ENCODE data around the gene NOTCH2NLA. TPM values are rescaled to one million over a fixed set of nuclear protein-coding genes. Genes with fewer than 3 reads are reported as not detected.
"Not testable (repeated sequence)": the region's sequence is repeated elsewhere in the genome, so short reads cannot be mapped to it uniquely, and the experiment has no call there.

NOTCH2NLA gene
- total and polyA plus RNA-seq, 2 donors (not counting 1 experiment from before 2014, with no cell fraction given), result 60.4 to 140 TPM

GRCh38 chr1:146236626-146237025 lies 7.8 kb upstream of the NOTCH2NLA start:
- intact Hi-C loops (cut with micrococcal nuclease); H2AFZ ChIP-seq (ENCODE audit: insufficient read depth, low read depth, low read length, poor library complexity, severe bottlenecking); POLR2A ChIA-PET; H3K4me3 Mint-ChIP-seq; ATAC-seq (ENCODE audit: low read depth); H3K36me3 ChIP-seq (replicated peaks in 1 of 2; ENCODE audit: control extremely low read depth in 1 of 2, control insufficient read depth in 1 of 2, extremely low read depth in 1 of 2, insufficient read depth in 2 of 2, low read length in 1 of 2); H4K20me1 ChIP-seq (ENCODE audit: control insufficient read depth, insufficient read depth, low read length, poor library complexity, severe bottlenecking); H3K27ac ChIP-seq (ENCODE audit: low read length in 2 of 2); H3K9ac ChIP-seq (ENCODE audit: low read length); H3K79me2 ChIP-seq (ENCODE audit: control insufficient read depth, insufficient read depth, low read length); H3K27me3 Mint-ChIP-seq; H3K4me1 Mint-ChIP-seq; H3K4me2 ChIP-seq (replicated peaks; ENCODE audit: low read depth, low read length, poor library complexity, severe bottlenecking); DNase-seq; H3K9me3 Mint-ChIP-seq (ENCODE audit: insufficient read depth); H3K27ac Mint-ChIP-seq; H3K4me3 ChIP-seq (ENCODE audit: control extremely low read depth in 1 of 5, extremely low read depth in 1 of 5, insufficient read depth in 1 of 5, low read depth in 2 of 5, low read length in 4 of 5); CTCF ChIA-PET; H3K27me3 ChIP-seq (replicated peaks in 1 of 4; ENCODE audit: control extremely low read depth in 1 of 4, control insufficient read depth in 3 of 4, insufficient read depth in 4 of 4, low read length in 3 of 4); H3K4me1 ChIP-seq (ENCODE audit: control insufficient read depth in 2 of 2, insufficient read depth in 2 of 2, low read length in 2 of 2); H3K9me3 ChIP-seq (ENCODE audit: control extremely low read depth in 1 of 3, control insufficient read depth in 2 of 3, insufficient read depth in 1 of 3, low read length in 2 of 3): not testable (repeated sequence)
- WGBS (ENCODE audit: insufficient coverage), result no CpG with 5 or more reads among the region's 2 CpGs

- H3K27ac ChIP-seq (ENCODE audit: low read length in 2 of 2); H3K9me3 Mint-ChIP-seq (ENCODE audit: insufficient read depth); ATAC-seq (ENCODE audit: low read depth): not testable (repeated sequence)
Observed at GRCh38 chr1:146236026-146236601, 7.3 kb upstream of the NOTCH2NLA start.

GRCh38 chr1:146228144-146228682 lies 608 bp downstream of the NOTCH2NLA start:
- Mint-ChIP-seq H3K27ac (peak overlapping the region; percentile 56), H3K4me3 (peak overlapping the region; percentile 86)
- H3K27me3 ChIP-seq (replicated peaks in 1 of 4; ENCODE audit: control extremely low read depth in 1 of 4, control insufficient read depth in 3 of 4, insufficient read depth in 4 of 4, low read length in 3 of 4); H3K79me2 ChIP-seq (ENCODE audit: control insufficient read depth, insufficient read depth, low read length); H3K9me3 ChIP-seq (ENCODE audit: control extremely low read depth in 1 of 3, control insufficient read depth in 2 of 3, insufficient read depth in 1 of 3, low read length in 2 of 3); POLR2A ChIA-PET; H3K4me1 ChIP-seq (ENCODE audit: control insufficient read depth in 2 of 2, insufficient read depth in 2 of 2, low read length in 2 of 2); H3K9me3 Mint-ChIP-seq (ENCODE audit: insufficient read depth); intact Hi-C loops (cut with micrococcal nuclease); H3K27ac ChIP-seq (ENCODE audit: low read length in 2 of 2); H3K4me2 ChIP-seq (replicated peaks; ENCODE audit: low read depth, low read length, poor library complexity, severe bottlenecking); H4K20me1 ChIP-seq (ENCODE audit: control insufficient read depth, insufficient read depth, low read length, poor library complexity, severe bottlenecking); H3K36me3 ChIP-seq (replicated peaks in 1 of 2; ENCODE audit: control extremely low read depth in 1 of 2, control insufficient read depth in 1 of 2, extremely low read depth in 1 of 2, insufficient read depth in 2 of 2, low read length in 1 of 2); H3K27me3 Mint-ChIP-seq; H3K4me1 Mint-ChIP-seq; H3K9ac ChIP-seq (ENCODE audit: low read length); H2AFZ ChIP-seq (ENCODE audit: insufficient read depth, low read depth, low read length, poor library complexity, severe bottlenecking); DNase-seq; CTCF ChIA-PET: not testable (repeated sequence)
- H3K4me3 ChIP-seq (ENCODE audit: control extremely low read depth in 1 of 5, extremely low read depth in 1 of 5, insufficient read depth in 1 of 5, low read depth in 2 of 5, low read length in 4 of 5), result peak overlapping the region in 4 of 5 experiments; percentile 33 to 53 (median 44)
- ATAC-seq (ENCODE audit: low read depth), result peak; percentile 52
- no CpG with 5 or more reads among the region's 53 CpGs for WGBS (ENCODE audit: insufficient coverage)

More at GRCh38 chr1:146236026-146236601, 7.3 kb upstream of the NOTCH2NLA start:
- WGBS (ENCODE audit: insufficient coverage), result no CpG with 5 or more reads among the region's 5 CpGs
- H3K27ac Mint-ChIP-seq; DNase-seq; H3K9ac ChIP-seq (ENCODE audit: low read length); H3K27me3 Mint-ChIP-seq; H3K27me3 ChIP-seq (replicated peaks in 1 of 4; ENCODE audit: control extremely low read depth in 1 of 4, control insufficient read depth in 3 of 4, insufficient read depth in 4 of 4, low read length in 3 of 4); H3K9me3 ChIP-seq (ENCODE audit: control extremely low read depth in 1 of 3, control insufficient read depth in 2 of 3, insufficient read depth in 1 of 3, low read length in 2 of 3); H3K36me3 ChIP-seq (replicated peaks in 1 of 2; ENCODE audit: control extremely low read depth in 1 of 2, control insufficient read depth in 1 of 2, extremely low read depth in 1 of 2, insufficient read depth in 2 of 2, low read length in 1 of 2); H4K20me1 ChIP-seq (ENCODE audit: control insufficient read depth, insufficient read depth, low read length, poor library complexity, severe bottlenecking); H3K4me2 ChIP-seq (replicated peaks; ENCODE audit: low read depth, low read length, poor library complexity, severe bottlenecking); POLR2A ChIA-PET; H2AFZ ChIP-seq (ENCODE audit: insufficient read depth, low read depth, low read length, poor library complexity, severe bottlenecking); H3K4me3 Mint-ChIP-seq; H3K79me2 ChIP-seq (ENCODE audit: control insufficient read depth, insufficient read depth, low read length); H3K4me1 Mint-ChIP-seq; H3K4me1 ChIP-seq (ENCODE audit: control insufficient read depth in 2 of 2, insufficient read depth in 2 of 2, low read length in 2 of 2); intact Hi-C loops (cut with micrococcal nuclease); CTCF ChIA-PET; H3K4me3 ChIP-seq (ENCODE audit: control extremely low read depth in 1 of 5, extremely low read depth in 1 of 5, insufficient read depth in 1 of 5, low read depth in 2 of 5, low read length in 4 of 5): not testable (repeated sequence)

GRCh38 chr1:146174531-146174930 lies 54.3 kb downstream of the NOTCH2NLA start:
- H3K4me1 ChIP-seq (ENCODE audit: control insufficient read depth in 2 of 2, insufficient read depth in 2 of 2, low read length in 2 of 2); H3K27me3 Mint-ChIP-seq; H3K9me3 Mint-ChIP-seq (ENCODE audit: insufficient read depth); H4K20me1 ChIP-seq (ENCODE audit: control insufficient read depth, insufficient read depth, low read length, poor library complexity, severe bottlenecking); CTCF ChIA-PET; H3K27ac ChIP-seq (ENCODE audit: low read length in 2 of 2); intact Hi-C loops (cut with micrococcal nuclease); H3K4me1 Mint-ChIP-seq; H3K79me2 ChIP-seq (ENCODE audit: control insufficient read depth, insufficient read depth, low read length); H3K4me2 ChIP-seq (replicated peaks; ENCODE audit: low read depth, low read length, poor library complexity, severe bottlenecking); H3K4me3 ChIP-seq (ENCODE audit: control extremely low read depth in 1 of 5, extremely low read depth in 1 of 5, insufficient read depth in 1 of 5, low read depth in 2 of 5, low read length in 4 of 5); H3K36me3 ChIP-seq (replicated peaks in 1 of 2; ENCODE audit: control extremely low read depth in 1 of 2, control insufficient read depth in 1 of 2, extremely low read depth in 1 of 2, insufficient read depth in 2 of 2, low read length in 1 of 2); DNase-seq; POLR2A ChIA-PET; H3K9me3 ChIP-seq (ENCODE audit: control extremely low read depth in 1 of 3, control insufficient read depth in 2 of 3, insufficient read depth in 1 of 3, low read length in 2 of 3); H2AFZ ChIP-seq (ENCODE audit: insufficient read depth, low read depth, low read length, poor library complexity, severe bottlenecking); H3K27me3 ChIP-seq (replicated peaks in 1 of 4; ENCODE audit: control extremely low read depth in 1 of 4, control insufficient read depth in 3 of 4, insufficient read depth in 4 of 4, low read length in 3 of 4); H3K4me3 Mint-ChIP-seq; H3K9ac ChIP-seq (ENCODE audit: low read length); ATAC-seq (ENCODE audit: low read depth): not testable (repeated sequence)
- peak overlapping the region; percentile 59 for H3K27ac Mint-ChIP-seq
- WGBS (ENCODE audit: insufficient coverage), result no CpG with 5 or more reads among the region's 5 CpGs

All from B cell (primary cell).